B cell (primary cell): Measurements from ENCODE around the gene CAMKV. TPM values are rescaled to one million over a fixed set of nuclear protein-coding genes. Genes with fewer than 3 reads are reported as not detected.

Experiments used
- ATAC-seq: fragments of 200-7000 bp; cut with Tn5 transposase; one replicate; pipeline ENCODE4 v1.10.0; 2021; ENCODE audit warnings: low read depth, mild to moderate bottlenecking, moderate number of reproducible peaks, moderate library complexity
- CTCF ChIA-PET: fragments of 350-600 bp; sonication (Branson Sonifier 250); formaldehyde crosslinking; loops from one replicate; lab custom pipeline; 2021; ENCODE audit warnings: antibody characterized with exemption, inconsistent platforms; lab: Charles Lee
- POLR2A ChIA-PET: fragments of 350-600 bp; sonication (Branson Sonifier 250); formaldehyde crosslinking; loops from one replicate; lab custom pipeline; 2021; ENCODE audit warnings: antibody characterized with exemption; lab: Charles Lee
- DNase-seq: peaks from one replicate; pipeline ENCODE4 v3.0.0; 2013
- H2AFZ ChIP-seq: 2 replicates; pipeline ENCODE4 v1.6.1; 2012; ENCODE audit warnings: mild to moderate bottlenecking, low read depth, low read length; ENCODE audit not compliant: insufficient read depth, poor library complexity, severe bottlenecking
- H3K27ac ChIP-seq, 2 donors: 1 replicate in 1 of 2; 2 replicates in 1 of 2; pipeline ENCODE4 v1.5.1; 2012 to 2013; ENCODE audit warnings: low read length in 2 of 2, mild to moderate bottlenecking in 2 of 2, moderate library complexity in 1 of 2
- H3K27me3 ChIP-seq, 4 experiments: fragments of 200-600 bp in 1 of 4; sonication (generic) in 1 of 4; replicated peaks in 1 of 4; 1 replicate in 2 of 4; 2 replicates in 2 of 4; pipeline versions ENCODE4 v1.6.1 to v1.7.0; 2013 to 2016; ENCODE audit warnings: low read length in 3 of 4, mild to moderate bottlenecking in 2 of 4, mixed read lengths in 1 of 4, moderate library complexity in 1 of 4; ENCODE audit not compliant: insufficient read depth in 4 of 4, control insufficient read depth in 3 of 4; ENCODE audit errors: control extremely low read depth in 1 of 4
- H3K36me3 ChIP-seq, 2 experiments: replicated peaks in 1 of 2; 1 replicate in 1 of 2; 2 replicates in 1 of 2; pipeline versions ENCODE4 v1.6.1 to v1.7.1; 2013; ENCODE audit warnings: low read length in 1 of 2; ENCODE audit not compliant: insufficient read depth in 2 of 2, control insufficient read depth in 1 of 2; ENCODE audit errors: control extremely low read depth in 1 of 2, extremely low read depth in 1 of 2
- H3K4me1 ChIP-seq, 2 donors: fragments of 200-600 bp in 1 of 2; sonication (generic) in 1 of 2; 1 replicate in 1 of 2; 2 replicates in 1 of 2; pipeline versions ENCODE4 v1.5.1 to v1.6.1; 2013 to 2017; ENCODE audit warnings: low read length in 2 of 2; ENCODE audit not compliant: control insufficient read depth in 2 of 2, insufficient read depth in 2 of 2
- H3K4me2 ChIP-seq: replicated peaks from 2 replicates; pipeline ENCODE3; 2012; ENCODE audit warnings: mild to moderate bottlenecking, low read depth, low read length; ENCODE audit not compliant: poor library complexity, severe bottlenecking
- H3K4me3 ChIP-seq, 5 experiments: fragments of 200-600 bp in 1 of 5; sonication (generic) in 1 of 5; 1 replicate in 3 of 5; 2 replicates in 2 of 5; pipeline versions ENCODE4 v1.5.1 to v1.7.0; 2011 to 2016; ENCODE audit warnings: low read length in 4 of 5, mild to moderate bottlenecking in 4 of 5, low read depth in 2 of 5, control low read depth in 1 of 5, moderate library complexity in 1 of 5; ENCODE audit not compliant: insufficient read depth in 1 of 5; ENCODE audit errors: control extremely low read depth in 1 of 5, extremely low read depth in 1 of 5
- H3K79me2 ChIP-seq: fragments of 200-600 bp; sonication (generic); one replicate; pipeline ENCODE4 v1.6.0; 2016; ENCODE audit warnings: low read length; ENCODE audit not compliant: control insufficient read depth, insufficient read depth
- H3K9ac ChIP-seq: fragments of 200-600 bp; sonication (generic); 2 replicates; pipeline ENCODE4 v1.6.1; 2017; ENCODE audit warnings: mild to moderate bottlenecking, low read length, moderate library complexity
- H3K9me3 ChIP-seq, 3 donors: one replicate each; pipeline versions ENCODE4 v1.6.1 to v1.7.1; 2013; ENCODE audit warnings: low read length in 2 of 3; ENCODE audit not compliant: control insufficient read depth in 2 of 3, insufficient read depth in 1 of 3; ENCODE audit errors: control extremely low read depth in 1 of 3
- H4K20me1 ChIP-seq: 2 replicates; pipeline ENCODE4 v1.6.0; 2012; ENCODE audit warnings: mild to moderate bottlenecking, low read length; ENCODE audit not compliant: insufficient read depth, control insufficient read depth, poor library complexity, severe bottlenecking
- H3K27ac Mint-ChIP-seq: one replicate; pipeline ENCODE4 v1.8.0; 2021; ENCODE audit warnings: mixed read lengths
- H3K27me3 Mint-ChIP-seq: one replicate; pipeline ENCODE4 v1.8.0; 2021; ENCODE audit warnings: mixed read lengths
- H3K4me1 Mint-ChIP-seq: one replicate; pipeline ENCODE4 v1.8.0; 2021; ENCODE audit warnings: mixed read lengths
- H3K4me3 Mint-ChIP-seq: one replicate; pipeline ENCODE4 v1.8.0; 2021; ENCODE audit warnings: mixed read lengths
- H3K9me3 Mint-ChIP-seq: one replicate; pipeline ENCODE4 v1.8.0; 2022; ENCODE audit warnings: mixed read lengths; ENCODE audit not compliant: insufficient read depth
- EZH2 ChIP-seq: IDR thresholded peaks from 2 replicates; pipeline ENCODE4 v1.6.1; 2012; ENCODE audit warnings: borderline replicate concordance, low read depth, mild to moderate bottlenecking, moderate library complexity, low read length; ENCODE audit not compliant: insufficient read depth, poor library complexity, severe bottlenecking
- WGBS: methylation state at CpG from one replicate; pipeline ENCODE4 v1.1.5; 2013; ENCODE audit warnings: missing lambda C conversion rate; ENCODE audit not compliant: insufficient coverage; 5-methylcytosine and 5-hydroxymethylcytosine counted together
- intact Hi-C: fragments of 100-400 bp; cut with micrococcal nuclease; formaldehyde crosslinking; loops from one replicate; pipeline ENCODE4 v1.10.0; 2022
- polyA plus RNA-seq: library from polyadenylated mRNA; depleted of rRNA; stranded (reverse); fragments of >200 nt; gene quantifications from 2 replicates; pipeline ENCODE4 v1.2.3, GENCODE V29; 2012
- total RNA-seq, 2 donors: library from RNA; stranded (reverse); fragments of 120-200 nt in 1 of 2; gene quantifications; 1 replicate in 1 of 2; 2 replicates in 1 of 2; pipeline versions ENCODE4 v1.2.3 to v1.2.4, GENCODE V29; 2013 to 2022
- TF ChIP-seq, protein P1 (sequence below): fragments of 200-600 bp; IDR thresholded peaks from one replicate; pipeline ENCODE4 v1.8.0; 2022; ENCODE audit warnings: antibody characterized with exemption, mild to moderate bottlenecking

The CAMKV gene
- total and polyA plus RNA-seq, 2 donors (not counting 1 experiment from before 2014, with no cell fraction given) = not detected

DNA sequence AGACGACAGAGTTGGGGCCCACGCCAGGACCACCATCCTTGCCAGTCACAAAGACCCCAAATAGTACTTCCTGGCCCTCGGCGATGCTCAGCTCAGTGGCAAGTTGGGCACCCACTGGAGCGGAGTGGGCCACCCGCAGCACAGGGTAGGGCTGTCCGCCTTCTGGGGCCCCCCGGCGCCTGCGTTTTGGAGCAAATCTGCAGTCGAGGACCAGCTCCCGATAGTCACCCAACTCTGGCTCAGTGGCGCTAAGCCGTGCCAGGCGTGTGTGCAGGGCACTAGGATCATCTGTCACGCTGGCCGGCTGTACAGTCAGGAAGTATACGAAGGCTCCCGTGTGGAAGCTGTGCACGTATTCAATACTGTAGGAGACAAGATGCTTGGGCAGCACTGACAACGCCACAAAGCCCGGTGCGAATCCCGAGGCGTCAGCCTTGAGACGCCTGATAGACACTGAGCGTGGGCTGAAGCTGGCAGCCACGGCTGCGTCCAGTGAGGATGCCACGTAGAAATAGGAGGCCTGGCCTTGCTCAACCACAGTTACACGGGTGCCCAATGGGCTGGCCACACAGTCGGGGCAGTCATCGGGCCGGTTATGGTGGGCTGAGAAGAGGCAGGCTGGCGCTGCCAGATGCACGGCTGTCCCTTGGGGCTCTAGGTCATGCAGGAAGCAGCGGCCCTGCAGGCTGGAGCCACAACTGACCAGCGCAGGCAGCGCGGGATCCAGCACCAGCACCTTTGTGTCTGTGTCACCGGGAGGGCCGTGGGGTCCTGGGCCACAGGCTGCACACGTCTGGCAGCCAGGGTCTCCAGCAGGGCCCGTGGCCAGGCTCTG lies 33.0 kb upstream of the CAMKV start:
- H4K20me1 ChIP-seq = no peaks in the 10 kb centered on the region
- CTCF ChIA-PET = no interaction called here
- 96% methylated on average over 43 of the region's 44 CpGs for WGBS
- TF ChIP-seq, protein P1, sequence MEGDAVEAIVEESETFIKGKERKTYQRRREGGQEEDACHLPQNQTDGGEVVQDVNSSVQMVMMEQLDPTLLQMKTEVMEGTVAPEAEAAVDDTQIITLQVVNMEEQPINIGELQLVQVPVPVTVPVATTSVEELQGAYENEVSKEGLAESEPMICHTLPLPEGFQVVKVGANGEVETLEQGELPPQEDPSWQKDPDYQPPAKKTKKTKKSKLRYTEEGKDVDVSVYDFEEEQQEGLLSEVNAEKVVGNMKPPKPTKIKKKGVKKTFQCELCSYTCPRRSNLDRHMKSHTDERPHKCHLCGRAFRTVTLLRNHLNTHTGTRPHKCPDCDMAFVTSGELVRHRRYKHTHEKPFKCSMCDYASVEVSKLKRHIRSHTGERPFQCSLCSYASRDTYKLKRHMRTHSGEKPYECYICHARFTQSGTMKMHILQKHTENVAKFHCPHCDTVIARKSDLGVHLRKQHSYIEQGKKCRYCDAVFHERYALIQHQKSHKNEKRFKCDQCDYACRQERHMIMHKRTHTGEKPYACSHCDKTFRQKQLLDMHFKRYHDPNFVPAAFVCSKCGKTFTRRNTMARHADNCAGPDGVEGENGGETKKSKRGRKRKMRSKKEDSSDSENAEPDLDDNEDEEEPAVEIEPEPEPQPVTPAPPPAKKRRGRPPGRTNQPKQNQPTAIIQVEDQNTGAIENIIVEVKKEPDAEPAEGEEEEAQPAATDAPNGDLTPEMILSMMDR = no peak
- no peak for TF ChIP-seq EZH2
- intact Hi-C loops = loop anchor here (1.0 kb wide), 1 partner anchor 46 kb away; the partner anchor contains the start of gene TRAIP
- POLR2A ChIA-PET = interaction anchor here (0.6 to 0.9 kb wide), 2 partner anchors 38 to 209 kb away, joined by 4 to 7 read pairs; partner anchors contain the start of gene RBM6
- DNase-seq (peak; percentile 24), ATAC-seq (no peak)
- no peak overlapping the region for H3K9ac ChIP-seq
- no peak overlapping the region for H2AFZ ChIP-seq
- no peaks in the 10 kb centered on the region for H3K36me3 ChIP-seq
- no peaks in the 10 kb centered on the region for H3K27me3 ChIP-seq
- H3K4me3 ChIP-seq = no peak overlapping the region
- H3K4me1 Mint-ChIP-seq = peaks cover 26% of the 10 kb centered on the region
- no peaks in the 10 kb centered on the region for H3K79me2 ChIP-seq
- H3K4me1 ChIP-seq = peaks cover 14 to 36% of the 10 kb centered on the region in 2 donors
- H3K9me3 ChIP-seq = peaks cover 0 to 6% (median 0%) of the 10 kb centered on the region in 3 donors
- H3K4me3 Mint-ChIP-seq = peak overlapping the region; percentile 32
- H3K27me3 Mint-ChIP-seq = no peaks in the 10 kb centered on the region
- H3K27ac ChIP-seq = no peak overlapping the region
- peak overlapping the region; percentile 78 for H3K4me2 ChIP-seq
- H3K9me3 Mint-ChIP-seq = no peaks in the 10 kb centered on the region
- H3K27ac Mint-ChIP-seq = no peak overlapping the region
